Stimulated activated naive CD4-positive, alpha-beta T cell treated with Interleukin-2 at 50 U/mL for 16 hours (primary cell): ENCODE measurements around the gene RASA2.

Source experiments
- DNase-seq: peaks from one replicate; lab custom pipeline; 2025; lab: John Stamatoyannopoulos, UW

The RASA2 gene

GRCh38 chr3:141646760-141647561, 160.1 kb downstream of the RASA2 start:
- no peak for DNase-seq

GRCh38 chr3:141647562-141647915, 160.7 kb downstream of the RASA2 start:
- no peak for DNase-seq

- DNase-seq: no peak
Observed at GRCh38 chr3:141648055-141648910, 161.5 kb downstream of the RASA2 start.

- DNase-seq: no peak
Observed at GRCh38 chr3:141649871-141650270, 163.0 kb downstream of the RASA2 start.

- DNase-seq: no peak
Observed at GRCh38 chr3:141650783-141651182, 164.0 kb downstream of the RASA2 start.

GRCh38 chr3:141651409-141651808, 164.6 kb downstream of the RASA2 start:
- no peak for DNase-seq

GRCh38 chr3:141652349-141652748, 165.5 kb downstream of the RASA2 start:
- no peak for DNase-seq

GRCh38 chr3:141653847-141654246, 167.0 kb downstream of the RASA2 start:
- DNase-seq: no peak

GRCh38 chr3:141655801-141656200, 169.0 kb downstream of the RASA2 start:
- no peak for DNase-seq

GRCh38 chr3:141656771-141657170, 169.9 kb downstream of the RASA2 start:
- DNase-seq: no peak

GRCh38 chr3:141657516-141657915, 170.7 kb downstream of the RASA2 start:
- DNase-seq: no peak

- DNase-seq: no peak
Observed at GRCh38 chr3:141659821-141660613, 173.2 kb downstream of the RASA2 start.

GRCh38 chr3:141660614-141660947, 173.8 kb downstream of the RASA2 start:
- DNase-seq: no peak

GRCh38 chr3:141661229-141662196, 174.7 kb downstream of the RASA2 start:
- DNase-seq: no peak

GRCh38 chr3:141663993-141664392, 177.2 kb downstream of the RASA2 start:
- DNase-seq: no peak
